GM23248 (cell line): Measurements from ENCODE around the gene APCDD1.
"Not testable (repeated sequence)": the region's sequence is repeated elsewhere in the genome, so short reads cannot be mapped to it uniquely, and the experiment has no call there.

ENCODE experiments used
- EZH2 ChIP-seq: fragments of 200-600 bp; sonication (generic); IDR thresholded peaks from 2 replicates; pipeline ENCODE4 v1.6.1; 2018; ENCODE audit warnings: antibody characterized with exemption, mild to moderate bottlenecking; ENCODE audit not compliant: insufficient read depth, poor library complexity, severe bottlenecking
- EZH2phosphoT487 ChIP-seq: fragments of 200-600 bp; sonication (generic); IDR thresholded peaks from 2 replicates; pipeline ENCODE4 v1.6.1; 2018; ENCODE audit warnings: antibody characterized with exemption, moderate library complexity, mild to moderate bottlenecking, low read depth; ENCODE audit not compliant: insufficient read depth

GRCh38 chr18:10539124-10539523, 84.7 kb downstream of the APCDD1 start:
- TF ChIP-seq EZH2, EZH2phosphoT487: not testable (repeated sequence)
